Activated naive CD4-positive, alpha-beta T cell treated with Interleukin-2 at 50 U/mL for 16 hours (primary cell): ENCODE data around the gene TTC39B.

Experiments used
- DNase-seq: peaks from one replicate; pipeline ENCODE4 v3.0.0-alpha.2; 2020

The TTC39B gene

GRCh38 chr9:15116130-15116580 is 190.9 kb downstream of the TTC39B start:
- no peak for DNase-seq

GRCh38 chr9:15115702-15116101 is 191.3 kb downstream of the TTC39B start:
- no peak for DNase-seq

GRCh38 chr9:15115041-15115440 is 192.0 kb downstream of the TTC39B start:
- no peak for DNase-seq
